GM18511 (cell line): ENCODE results near the gene PAX2.

Experiments used
- ATAC-seq: cut with Tn5 transposase; IDR thresholded peaks from one replicate; pipeline ENCODE4 v1.9.1; 2021; ENCODE audit warnings: mild to moderate bottlenecking, moderate library complexity; ENCODE audit not compliant: unreplicated experiment

The PAX2 gene

DNA sequence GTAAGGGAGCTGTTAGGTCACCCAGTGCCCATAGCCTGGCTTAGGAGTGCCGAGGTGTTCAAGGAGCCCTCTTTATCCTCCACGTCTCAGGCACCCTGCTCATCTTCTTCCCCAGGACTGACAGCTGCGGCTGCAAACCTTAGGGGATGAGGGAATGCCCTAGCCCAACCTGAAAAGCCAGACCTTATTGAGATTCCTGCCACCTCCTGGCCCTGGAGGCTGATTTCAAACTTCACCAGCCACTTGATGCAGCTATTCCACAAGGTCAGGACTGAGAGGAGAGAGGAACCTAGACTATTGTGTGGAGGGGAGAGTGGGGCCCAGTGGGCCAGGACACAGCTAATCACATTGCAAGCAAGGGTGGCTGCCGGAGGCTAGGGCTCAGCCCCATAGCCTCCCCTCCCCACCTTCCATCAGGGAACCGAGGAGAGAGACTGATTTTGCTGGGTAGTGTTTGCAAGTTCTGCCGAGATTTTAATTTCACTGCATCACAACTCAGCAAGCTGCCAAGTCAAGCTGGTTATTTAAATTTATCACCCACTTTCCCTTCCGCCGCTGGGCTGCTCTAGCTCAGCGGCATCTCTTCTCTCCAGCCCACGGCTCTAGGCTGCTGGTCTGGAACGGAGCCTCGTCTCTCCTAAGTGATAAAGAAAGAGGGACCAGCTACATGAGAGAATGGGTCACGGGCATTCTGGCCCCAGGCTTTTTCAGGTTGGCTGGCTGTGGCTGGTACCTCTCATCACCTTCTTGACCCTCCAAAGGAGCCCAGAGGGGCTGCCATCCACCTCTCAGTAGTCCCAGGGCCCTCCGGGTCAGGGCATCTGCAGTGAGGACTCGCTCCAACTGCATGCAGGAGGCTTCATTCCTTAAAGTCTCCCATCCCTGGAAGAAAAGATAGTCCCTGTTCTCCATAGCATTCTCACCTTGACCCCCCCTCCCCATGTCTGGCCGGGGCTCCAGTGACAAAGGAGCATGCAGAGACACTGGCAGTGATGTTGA is 66.7 kb downstream of the PAX2 start:
- ATAC-seq = no peak

GRCh38 chr10:100812978-100813377 is 67.6 kb downstream of the PAX2 start:
- ATAC-seq = no peak

- no peak for ATAC-seq
Observed at GRCh38 chr10:100814751-100815474, 69.5 kb downstream of the PAX2 start.

GRCh38 chr10:100816671-100817070 is 71.3 kb downstream of the PAX2 start:
- no peak for ATAC-seq

GRCh38 chr10:100817268-100817839 is 72.0 kb downstream of the PAX2 start:
- ATAC-seq = no peak

GRCh38 chr10:100819424-100819823 is 74.0 kb downstream of the PAX2 start:
- no peak for ATAC-seq

DNA sequence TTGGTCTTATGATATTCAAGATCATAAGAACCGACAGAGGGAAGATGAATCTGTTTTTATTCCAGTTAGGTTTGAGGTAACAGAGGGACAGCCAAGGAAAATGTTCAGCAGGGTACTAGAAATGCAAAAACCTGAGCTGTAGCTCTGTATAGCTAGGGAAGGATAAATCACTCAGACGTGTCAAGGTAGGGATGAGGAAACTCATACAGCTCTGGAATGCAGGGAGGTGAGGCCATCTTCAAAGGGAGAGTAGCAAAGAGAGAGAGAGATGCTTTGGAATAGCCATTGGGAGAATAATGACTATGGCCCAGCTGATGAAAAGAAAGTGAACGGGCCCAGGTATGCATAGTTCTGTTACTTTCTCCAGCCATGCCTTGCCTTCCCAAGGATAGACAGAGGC is 77.8 kb downstream of the PAX2 start:
- ATAC-seq = no peak

- ATAC-seq = no peak
Observed at GRCh38 chr10:100824886-100825285, 79.5 kb downstream of the PAX2 start.

DNA sequence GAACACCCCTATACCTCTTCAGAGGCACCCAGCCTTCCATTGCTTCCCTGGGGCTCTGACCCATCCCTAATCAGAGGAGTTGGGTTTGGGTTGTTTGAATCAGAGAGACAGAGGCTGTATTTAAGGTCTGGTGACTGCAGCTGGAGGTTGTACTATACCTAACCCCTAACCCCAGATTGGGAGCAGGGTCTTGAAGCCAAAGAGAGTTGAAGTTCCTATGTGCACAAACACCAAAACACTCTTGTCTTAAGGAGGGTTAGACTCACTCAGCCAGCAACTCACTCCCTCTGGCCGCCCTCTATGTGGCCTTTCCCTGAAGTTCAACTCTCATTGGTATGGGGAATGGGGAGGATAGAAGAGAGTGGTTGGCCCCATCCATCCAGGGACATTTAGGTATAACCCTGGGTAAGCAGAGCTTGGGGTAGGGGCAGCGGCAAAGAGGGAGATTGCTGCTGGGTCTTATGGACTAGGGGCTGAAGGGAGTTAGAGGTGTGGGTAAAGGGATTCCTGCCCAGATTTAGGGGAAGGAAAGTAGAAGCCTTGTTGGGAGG is 80.0 kb downstream of the PAX2 start:
- no peak for ATAC-seq

GRCh38 chr10:100826031-100826651 is 80.8 kb downstream of the PAX2 start:
- ATAC-seq = no peak

GRCh38 chr10:100826661-100826982 is 81.2 kb downstream of the PAX2 start:
- ATAC-seq = no peak

GRCh38 chr10:100826983-100827818 is 81.8 kb downstream of the PAX2 start:
- no peak for ATAC-seq

GRCh38 chr10:100827819-100828737 is 82.7 kb downstream of the PAX2 start:
- no peak for ATAC-seq

DNA sequence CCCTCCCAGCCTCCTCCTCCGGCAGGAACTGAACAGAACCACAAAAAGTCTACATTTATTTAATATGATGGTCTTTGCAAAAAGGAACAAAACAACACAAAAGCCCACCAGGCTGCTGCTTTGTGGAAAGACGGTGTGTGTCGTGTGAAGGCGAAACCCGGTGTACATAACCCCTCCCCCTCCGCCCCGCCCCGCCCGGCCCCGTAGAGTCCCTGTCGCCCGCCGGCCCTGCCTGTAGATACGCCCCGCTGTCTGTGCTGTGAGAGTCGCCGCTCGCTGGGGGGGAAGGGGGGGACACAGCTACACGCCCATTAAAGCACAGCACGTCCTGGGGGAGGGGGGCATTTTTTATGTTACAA is 83.3 kb downstream of the PAX2 start:
- ATAC-seq = no peak

GRCh38 chr10:100829097-100829870 is 83.9 kb downstream of the PAX2 start:
- ATAC-seq = no peak

DNA sequence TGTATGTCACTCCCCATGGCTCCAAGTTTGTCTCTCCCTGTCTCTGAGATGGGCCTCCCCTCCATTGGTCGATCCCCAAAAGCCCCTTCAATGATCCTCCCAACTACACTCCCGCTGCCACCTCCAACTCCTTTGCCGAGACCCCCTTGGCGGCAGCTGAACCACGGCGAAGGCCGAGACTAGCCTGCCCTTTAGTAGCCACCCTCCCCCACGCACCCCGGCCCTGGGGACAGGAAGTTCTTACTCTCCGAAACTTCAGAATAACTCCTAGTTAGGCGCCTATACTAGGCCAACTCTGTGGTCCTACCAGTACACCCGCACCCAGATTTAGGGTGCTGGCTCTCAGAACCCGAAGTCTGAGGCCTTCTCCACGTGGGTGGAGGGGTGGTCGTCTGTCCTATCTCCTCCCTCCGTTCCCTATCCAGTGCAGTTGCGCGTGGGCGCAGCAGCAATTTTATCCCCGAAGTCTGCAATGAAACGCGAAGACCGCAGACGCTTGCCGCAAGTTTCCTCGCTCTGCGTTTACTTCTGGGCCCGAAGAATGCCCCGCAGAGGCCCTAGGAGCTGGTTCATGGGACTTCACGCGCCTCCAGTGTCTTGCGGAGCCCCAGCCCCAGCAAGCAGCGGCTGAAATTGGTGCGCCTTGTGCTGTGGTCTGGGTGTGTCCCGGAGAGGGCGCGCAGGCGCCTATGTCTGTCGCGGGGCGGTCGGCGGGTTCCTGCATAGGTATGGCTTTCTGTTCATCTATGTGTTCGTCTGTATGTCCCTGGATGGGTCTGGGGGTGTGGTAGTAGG is 84.7 kb downstream of the PAX2 start:
- no peak for ATAC-seq

DNA sequence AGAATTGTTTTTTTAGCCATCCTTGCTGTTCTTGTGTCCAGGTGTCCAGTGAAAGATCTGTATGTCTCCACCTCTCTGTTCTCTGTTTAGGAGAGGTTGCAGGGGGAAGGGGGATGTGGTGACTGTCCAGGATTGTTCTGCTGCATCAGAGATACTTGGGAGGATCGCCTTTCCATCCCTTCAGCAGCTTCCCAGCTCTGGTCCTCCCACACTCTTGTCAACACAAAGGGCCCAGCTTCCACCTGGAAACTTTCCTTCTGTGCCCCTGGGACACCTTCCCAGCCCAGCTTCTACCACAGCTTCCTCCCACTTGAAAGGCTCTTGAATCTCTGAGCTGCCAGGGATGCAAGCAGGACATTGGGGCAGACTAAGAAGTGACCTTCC is 85.3 kb downstream of the PAX2 start:
- no peak for ATAC-seq

- ATAC-seq = no peak
Observed at GRCh38 chr10:100831742-100832141, 86.4 kb downstream of the PAX2 start.
